Cerebellar cortex (tissue), 1 donor: ENCODE data around the gene PTGES3L.
"Not testable (repeated sequence)": the region's sequence is repeated elsewhere in the genome, so short reads cannot be mapped to it uniquely, and the experiment has no call there.

ENCODE experiments used
- DNase-seq: peaks from one replicate; pipeline ENCODE4 v3.0.0-alpha.2; 2015; ENCODE audit warnings: low spot score

The PTGES3L gene

GRCh38 chr17:42919522-42920077 lies 60.3 kb downstream of the PTGES3L start:
- not testable (repeated sequence) for DNase-seq

DNA sequence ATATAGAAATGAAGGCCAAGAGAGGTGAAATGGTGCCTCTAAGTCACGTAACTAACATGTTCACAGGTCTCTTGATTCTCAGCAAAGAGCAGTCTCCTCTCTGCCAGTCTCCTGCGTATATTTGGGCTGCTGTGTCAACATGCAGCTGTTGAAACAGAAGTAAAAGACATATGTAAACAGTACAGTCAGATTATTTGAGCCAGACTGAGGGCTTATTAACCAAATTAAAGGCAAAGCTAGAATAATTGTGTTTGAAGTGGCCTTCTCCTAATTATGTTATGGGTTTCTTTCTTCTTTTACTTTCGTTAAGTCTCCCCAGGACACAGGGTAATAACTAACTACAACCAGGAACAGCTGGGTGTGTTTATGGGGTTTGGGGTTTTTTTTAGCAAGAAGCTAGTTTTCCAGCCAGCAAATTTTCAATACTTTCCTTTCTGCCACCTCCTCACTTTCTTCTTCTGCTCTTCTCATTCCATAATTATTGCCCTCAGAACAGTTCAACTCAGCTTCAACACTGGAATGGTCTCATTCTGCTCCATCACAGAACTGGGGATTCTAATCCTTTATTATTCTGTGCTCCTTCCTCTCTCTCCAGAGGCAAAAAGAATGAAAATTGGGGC lies 60.9 kb downstream of the PTGES3L start:
- no peak for DNase-seq
